Non-pigmented ciliary epithelial cell (primary cell): ENCODE measurements around the gene MEIOC.
"Not testable (repeated sequence)": the region's sequence is repeated elsewhere in the genome, so short reads cannot be mapped to it uniquely, and the experiment has no call there.

ENCODE experiments used
- DNase-seq: peaks from one replicate; pipeline ENCODE4 v3.0.0-alpha.2; 2010; ENCODE audit warnings: low read depth

The MEIOC gene

DNA sequence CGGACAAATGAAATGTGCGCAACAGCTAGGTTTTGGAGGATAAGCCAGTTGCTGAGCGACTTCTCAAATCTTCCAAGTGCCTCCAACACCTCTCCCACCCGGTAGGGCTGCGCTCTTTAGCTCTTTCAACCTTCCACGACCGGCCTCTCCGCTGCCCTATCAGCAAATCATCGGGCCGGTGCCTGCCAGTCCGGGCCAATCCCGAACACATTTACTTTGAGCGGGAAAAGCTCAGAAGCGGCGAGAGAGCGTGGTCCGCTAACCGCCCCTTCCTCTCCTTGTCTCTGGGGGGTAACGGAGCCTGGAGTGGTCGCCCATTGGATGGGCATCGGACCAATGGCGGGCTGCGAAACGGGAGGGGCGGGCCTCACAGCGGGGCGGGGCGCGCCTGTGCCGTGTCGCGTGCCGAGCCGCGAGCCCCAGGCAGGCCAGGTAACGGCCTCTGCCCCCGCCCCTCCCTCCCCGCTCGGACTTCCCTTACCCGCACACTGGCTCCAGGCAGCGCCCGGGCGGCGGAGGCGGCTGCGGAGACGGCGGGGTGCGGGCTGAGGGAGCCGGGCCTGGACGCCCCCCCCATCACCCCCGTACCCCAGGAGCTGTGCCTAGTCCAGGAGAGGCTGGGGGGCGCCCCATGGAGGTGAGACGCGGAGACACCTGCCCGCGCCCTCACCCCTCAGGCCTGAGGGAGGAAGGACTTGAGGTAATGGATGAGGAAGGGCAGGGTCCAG lies at the start of gene MEIOC:
MEIOC (plus strand) TSS at position 486 of the 728 bp plus-strand sequence; CDS start at position 632, 146 bp downstream.
- no peak for DNase-seq

DNA sequence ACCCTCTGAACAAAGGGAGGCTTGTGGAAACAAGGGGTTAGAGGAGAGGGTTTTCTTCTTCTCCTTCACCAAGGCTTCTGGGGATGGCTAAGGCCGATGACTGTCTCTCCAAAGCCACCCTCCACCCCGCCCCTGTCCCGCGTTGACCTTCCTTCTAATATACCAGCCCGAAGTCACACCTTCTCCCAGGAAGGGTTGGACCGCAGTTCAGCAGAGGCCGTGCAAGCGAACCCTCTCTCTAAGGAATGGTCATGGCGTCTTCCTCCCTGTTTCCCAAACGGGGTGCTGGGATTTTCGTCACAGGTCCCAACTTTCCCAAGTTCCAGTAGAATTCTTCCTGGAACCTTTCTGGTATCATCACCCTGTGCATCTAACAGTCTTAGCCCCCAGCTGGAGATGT lies 49.6 kb upstream of the MEIOC start:
- DNase-seq: no peak

- no peak for DNase-seq
These were observed 48.2 kb upstream of the MEIOC start for GRCh38 chr17:44607836-44608690.

- DNase-seq: no peak
These were observed 47.4 kb upstream of the MEIOC start for GRCh38 chr17:44608727-44609435.

GRCh38 chr17:44610331-44610730 lies 45.9 kb upstream of the MEIOC start:
- no peak for DNase-seq

DNA sequence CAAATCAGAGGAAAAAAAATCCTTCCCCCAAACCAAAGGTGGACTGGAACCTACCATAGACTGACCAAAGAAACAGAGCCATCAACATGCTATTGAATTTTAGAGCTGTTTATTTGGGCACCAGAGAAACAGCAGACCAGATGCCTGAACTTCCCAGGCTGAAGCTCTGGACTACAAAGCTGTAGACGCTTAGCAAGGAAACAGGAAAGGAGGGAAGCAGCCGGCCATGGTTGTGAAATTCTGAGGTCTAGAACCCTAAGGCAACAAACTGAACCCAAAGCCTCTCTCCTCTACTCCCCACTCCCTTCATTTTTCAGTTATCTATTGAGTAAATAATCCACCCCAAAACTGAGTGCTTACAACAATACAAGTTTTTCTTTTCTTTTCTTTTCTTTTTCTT lies 45.4 kb upstream of the MEIOC start:
- no peak for DNase-seq

- DNase-seq: no peak
These were observed 41.4 kb upstream of the MEIOC start for GRCh38 chr17:44614862-44615261.

- not testable (repeated sequence) for DNase-seq
These were observed 37.6 kb upstream of the MEIOC start for GRCh38 chr17:44618652-44619051.

DNA sequence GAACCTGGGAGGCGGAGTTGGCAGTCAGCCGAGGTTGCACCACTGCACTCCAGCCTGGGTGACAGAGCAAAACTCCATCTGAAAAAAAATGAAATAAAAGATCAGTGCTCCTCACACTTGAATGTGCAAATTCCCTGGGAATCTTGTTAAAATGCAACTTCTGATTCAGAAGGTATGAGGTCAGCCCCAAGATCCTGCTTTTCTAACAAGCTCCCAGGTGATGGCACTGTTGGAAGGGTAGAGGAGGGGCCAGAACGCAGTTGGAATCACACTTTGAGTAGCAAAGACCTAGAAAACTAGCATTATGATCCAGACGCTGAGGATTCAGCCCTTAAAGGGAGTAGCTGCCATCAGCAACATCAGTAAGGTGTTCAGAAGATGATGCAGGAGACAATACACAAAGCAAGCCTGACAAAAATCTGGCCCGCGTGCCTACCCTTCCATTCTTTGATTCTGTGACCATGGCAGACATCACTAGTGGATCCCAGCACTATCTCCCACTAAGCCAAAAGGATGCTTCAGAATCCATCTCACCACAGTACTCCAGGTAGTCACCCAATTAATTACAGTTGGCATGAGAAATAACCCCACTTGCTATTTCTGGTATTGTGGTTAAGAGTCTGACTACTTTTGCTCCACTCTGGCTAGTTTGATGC lies 33.1 kb upstream of the MEIOC start:
- no peak for DNase-seq

DNA sequence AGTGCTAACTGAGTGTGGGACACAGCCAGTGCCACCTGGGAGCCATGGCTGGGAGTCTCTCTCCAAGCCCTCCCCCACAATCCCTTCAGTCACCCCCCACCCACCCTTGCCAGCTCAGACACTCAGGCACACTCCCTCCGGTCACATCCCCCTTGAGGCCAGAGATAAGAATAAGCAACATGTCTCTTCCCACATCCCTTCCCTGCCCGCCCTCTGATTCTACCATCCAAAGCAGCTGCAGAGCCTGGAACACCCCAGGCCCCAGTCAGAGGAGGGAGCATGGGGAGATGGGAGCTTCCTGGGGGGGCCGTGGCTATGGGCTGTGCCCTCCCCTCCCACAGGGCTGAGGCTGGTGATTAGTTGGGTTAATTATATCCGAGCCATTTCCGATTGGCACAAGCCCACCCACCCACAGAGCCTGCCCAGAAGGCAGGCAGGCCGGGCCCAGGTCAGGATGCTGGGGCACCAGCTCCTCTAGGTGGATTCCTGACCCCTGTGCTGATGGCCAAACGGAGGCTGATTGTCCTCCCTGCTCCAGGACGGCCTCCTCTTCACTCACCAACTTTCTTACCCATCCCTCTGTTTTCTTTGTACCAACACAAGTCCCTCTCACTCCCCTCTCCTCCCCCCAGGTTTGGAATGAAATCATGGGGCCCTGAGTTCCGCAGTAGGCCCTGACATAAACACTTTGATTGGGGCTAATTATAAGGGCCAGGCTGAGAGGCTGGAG lies 28.6 kb upstream of the MEIOC start:
- no peak for DNase-seq

DNA sequence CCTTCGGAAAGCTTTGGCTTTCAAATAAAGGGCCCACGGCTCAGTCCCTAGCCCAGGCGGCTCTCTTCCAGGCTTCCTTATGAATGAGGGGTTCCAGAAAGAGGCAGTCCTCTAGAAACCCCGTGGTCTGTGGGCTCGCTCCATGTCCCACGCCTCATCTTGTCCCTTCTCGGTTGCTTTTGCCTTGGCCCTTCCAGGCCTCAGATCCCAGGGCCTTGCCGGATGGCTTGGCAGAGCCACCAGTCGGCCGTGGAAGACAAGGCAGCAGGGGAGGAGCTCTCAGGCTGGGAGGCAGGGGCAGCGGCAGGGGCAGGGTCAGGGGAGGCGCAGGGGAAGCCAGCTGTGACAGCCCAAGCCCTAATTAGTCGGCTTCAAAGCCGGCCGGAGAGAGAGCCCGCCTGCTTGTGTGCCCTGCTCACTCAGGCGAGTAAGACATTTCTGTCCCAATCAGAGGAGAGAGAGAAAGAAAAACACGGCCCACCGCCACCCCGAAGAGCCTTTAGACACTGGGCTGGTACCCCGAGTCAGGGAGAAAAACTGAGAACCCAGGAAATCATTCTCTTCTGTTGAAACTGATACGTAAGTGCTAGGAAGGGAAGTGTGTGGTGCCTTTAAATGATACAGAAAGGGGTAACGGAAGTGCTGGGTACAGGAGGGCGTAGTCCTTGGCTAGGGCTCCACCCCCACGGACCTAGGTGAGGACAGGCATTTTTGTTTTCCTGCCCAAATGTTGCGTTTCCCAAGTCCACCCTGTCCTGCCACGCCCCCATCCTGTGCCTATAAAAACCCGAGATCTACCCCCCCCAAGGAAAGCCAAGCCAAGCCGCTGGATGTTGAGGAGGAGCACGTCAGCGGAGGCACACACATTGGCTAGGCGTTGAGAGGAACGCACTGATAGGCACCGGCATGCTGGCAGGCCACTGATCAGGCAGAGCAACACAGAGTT lies 27.8 kb upstream of the MEIOC start:
- no peak for DNase-seq

GRCh38 chr17:44629314-44629713 lies 27.0 kb upstream of the MEIOC start:
- DNase-seq: no peak

GRCh38 chr17:44630703-44631102 lies 25.6 kb upstream of the MEIOC start:
- no peak for DNase-seq

- DNase-seq: no peak
These were observed 22.3 kb upstream of the MEIOC start for GRCh38 chr17:44633998-44634397.

DNA sequence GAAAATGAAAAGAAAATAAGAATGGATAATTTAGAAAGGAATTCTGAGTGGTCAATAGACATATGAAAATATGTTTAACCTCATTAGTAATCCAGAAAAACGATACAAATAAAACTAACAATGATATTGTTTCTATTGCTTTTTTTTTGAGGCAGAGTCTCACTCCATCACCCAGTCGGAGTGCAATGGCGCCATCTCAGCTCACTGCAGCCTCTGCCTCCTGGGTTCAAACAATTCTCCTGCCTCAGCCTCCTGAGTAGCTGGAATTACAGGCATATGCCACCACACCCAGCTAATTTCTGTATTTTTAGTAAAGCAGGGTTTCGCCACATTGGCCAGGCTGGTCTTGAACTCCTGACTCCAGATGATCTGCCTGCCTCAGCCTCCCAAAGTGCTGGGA lies 21.9 kb upstream of the MEIOC start:
- DNase-seq: not testable (repeated sequence)

DNA sequence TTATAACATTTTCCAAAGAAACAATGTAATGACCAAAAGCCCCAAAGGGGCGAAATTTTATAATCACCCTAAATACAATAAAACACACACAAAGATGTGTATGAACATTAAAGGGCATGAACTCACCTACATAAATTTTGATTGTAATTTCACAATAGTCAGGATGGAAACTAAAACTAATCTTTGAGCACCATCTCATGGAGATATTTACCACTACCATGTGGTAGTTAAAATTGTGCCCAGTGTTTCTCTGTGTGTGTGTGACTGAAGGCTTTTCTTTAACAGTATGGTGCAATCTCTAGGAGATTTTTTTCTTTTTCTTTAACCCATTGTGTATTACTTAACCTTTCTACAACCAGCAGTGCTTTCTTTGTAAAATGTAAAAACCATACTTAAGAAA lies 19.7 kb upstream of the MEIOC start:
- DNase-seq: no peak

GRCh38 chr17:44637066-44637465 lies 19.2 kb upstream of the MEIOC start:
- no peak for DNase-seq

GRCh38 chr17:44642834-44643233 lies 13.4 kb upstream of the MEIOC start:
- no peak for DNase-seq

- DNase-seq: no peak
These were observed 10.9 kb upstream of the MEIOC start for GRCh38 chr17:44645341-44645740.

- DNase-seq: no peak
These were observed 10.0 kb upstream of the MEIOC start for GRCh38 chr17:44646280-44646679.
